AG09309 (cell line): ENCODE measurements around the gene ARL14EPL.

Experiments
- DNase-seq: peaks from one replicate; pipeline ENCODE4 v3.0.0-alpha.2; 2010; ENCODE audit warnings: low read depth
- H3K4me3 ChIP-seq: 2 replicates; pipeline ENCODE4 v1.5.1; 2011; ENCODE audit warnings: mild to moderate bottlenecking, low read depth, low read length, moderate library complexity; ENCODE audit not compliant: control insufficient read depth
- CTCF ChIP-seq: IDR thresholded peaks from 2 replicates; pipeline ENCODE4 v1.5.1; 2011; ENCODE audit warnings: mild to moderate bottlenecking, low read depth, low read length, inconsistent platforms; ENCODE audit not compliant: insufficient read depth, control insufficient read depth; ENCODE audit errors: missing control alignments

The ARL14EPL gene

GRCh38 chr5:116032094-116032517 lies at the start of gene ARL14EPL:
ARL14EPL (plus strand) TSS chr5:116032472; CDS start chr5:116051466, 18,994 bp downstream.
- DNase-seq, result peak; percentile 44
- H3K4me3 ChIP-seq, result no peak within 1 kb of the TSS

DNA sequence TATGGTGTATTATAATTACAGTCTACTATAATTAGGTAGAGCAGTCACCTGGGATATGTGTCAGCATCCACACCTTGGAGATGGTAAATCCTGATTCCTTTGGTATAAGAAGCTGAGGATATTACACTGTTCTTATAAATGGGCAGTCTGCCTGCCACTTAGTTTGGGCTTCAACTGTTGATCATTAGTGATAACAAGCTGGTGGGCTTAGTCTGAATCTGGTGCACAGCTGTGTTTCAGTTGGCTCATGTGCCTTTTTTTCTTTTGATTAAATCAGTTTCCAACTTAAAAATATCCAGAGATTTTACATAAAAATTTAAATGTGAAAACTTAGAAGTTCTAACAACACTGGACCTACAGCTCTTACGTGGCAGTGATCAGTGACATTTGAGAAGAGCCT lies 48.8 kb upstream of the ARL14EPL start:
- no peak overlapping the region for H3K4me3 ChIP-seq

More at GRCh38 chr5:116032094-116032517, at the start of gene ARL14EPL:
- TF ChIP-seq CTCF, result peak; percentile 73

DNA sequence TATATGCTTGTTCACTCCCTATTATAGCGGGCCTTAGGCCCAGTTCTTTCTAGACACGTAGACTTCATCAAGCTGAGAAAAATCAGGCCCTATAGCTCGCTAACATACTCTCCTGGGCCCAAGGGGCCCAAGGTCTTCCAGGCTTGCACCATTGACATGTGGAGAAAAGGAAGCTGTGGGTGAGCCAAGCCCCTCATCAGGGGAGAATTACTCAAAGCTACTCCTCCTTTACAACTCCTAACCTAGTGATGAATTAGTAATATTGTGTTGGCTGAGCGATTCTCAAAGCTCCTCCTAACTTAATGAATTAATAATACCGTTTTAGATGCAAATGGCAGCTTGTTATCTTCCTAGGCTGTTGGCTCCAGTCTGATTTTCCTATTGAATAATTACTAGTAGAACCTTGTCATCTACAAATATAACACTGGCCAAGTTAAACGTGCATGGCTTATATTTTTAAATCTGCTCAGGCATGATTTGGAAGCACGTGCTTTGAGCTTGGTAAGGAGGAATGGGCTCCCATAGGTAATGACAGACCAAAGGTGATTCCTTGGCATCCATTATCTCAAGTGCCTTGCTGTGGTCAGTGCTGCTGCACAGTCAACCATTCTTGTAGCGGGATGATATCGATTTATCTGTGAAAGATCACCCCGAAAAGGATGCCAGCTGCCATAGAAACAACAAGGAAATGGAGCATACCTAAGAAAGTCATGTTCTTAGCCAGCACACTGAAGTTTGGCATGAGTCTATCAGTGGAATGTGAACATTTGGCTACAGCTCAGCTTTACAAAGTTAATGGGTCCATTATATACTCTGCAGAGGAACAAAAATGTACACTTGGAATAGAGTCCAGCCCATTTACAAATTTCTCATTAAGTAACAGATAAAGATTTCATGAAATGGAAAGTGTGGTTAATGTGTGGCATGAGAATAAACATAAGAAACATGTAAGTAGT lies 46.2 kb upstream of the ARL14EPL start:
- TF ChIP-seq CTCF, result no peak
- peak; percentile 31 for DNase-seq
- H3K4me3 ChIP-seq, result no peak overlapping the region

More for the DNA sequence above, 48.8 kb upstream of the ARL14EPL start:
- no peak for DNase-seq
- no peak for TF ChIP-seq CTCF

GRCh38 chr5:115988002-115988401 lies 44.3 kb upstream of the ARL14EPL start:
- H3K4me3 ChIP-seq, result no peak overlapping the region
- no peak for TF ChIP-seq CTCF
- DNase-seq, result no peak

DNA sequence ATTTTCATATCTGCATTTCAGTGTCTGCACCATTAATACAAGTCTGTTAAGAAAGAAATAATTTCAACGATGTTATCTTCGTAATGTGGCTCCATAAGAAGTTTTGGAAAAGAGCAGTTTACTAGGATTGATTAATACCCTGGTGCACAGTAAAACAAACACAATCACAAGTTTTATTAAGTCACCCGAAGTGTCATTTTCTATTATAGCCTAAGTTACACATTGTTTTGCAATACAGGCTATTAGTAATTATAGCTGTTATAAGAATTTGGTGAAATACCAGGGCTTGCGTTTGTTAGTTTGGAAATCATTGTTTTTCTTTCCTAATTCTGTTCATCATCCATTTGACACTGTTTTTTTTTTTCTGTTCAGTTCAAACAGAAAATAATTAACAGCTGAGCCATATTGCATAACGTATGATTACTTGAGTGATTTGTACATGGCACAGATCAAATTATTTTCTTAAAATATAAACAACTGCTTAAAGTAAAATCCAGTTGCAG lies 39.4 kb upstream of the ARL14EPL start:
- H3K4me3 ChIP-seq, result no peak overlapping the region
- no peak for TF ChIP-seq CTCF
- DNase-seq, result no peak

GRCh38 chr5:115995351-115995750 lies 36.9 kb upstream of the ARL14EPL start:
- DNase-seq, result no peak
- H3K4me3 ChIP-seq, result no peak overlapping the region
- no peak for TF ChIP-seq CTCF
